Renal cortex interstitium (tissue), 11 donors: Measurements from ENCODE around the gene STX11. TPM values are rescaled to one million over a fixed set of nuclear protein-coding genes. Genes with fewer than 3 reads are reported as not detected.
A peak's percentile ranks its signal among the peaks of the same experiment; 100 is the strongest.

ENCODE experiments used
- DNase-seq, 11 donors: peaks; one replicate each; pipeline ENCODE4 v3.0.0-alpha.2; 2013; ENCODE audit warnings: low read depth in 9 of 11, low spot score in 4 of 11; ENCODE audit errors: extremely low read depth in 1 of 11
- polyA plus RNA-seq, 3 donors: library from polyadenylated mRNA; unstranded; fragments of 120-200 nt; gene quantifications; one replicate each; pipeline ENCODE4 v1.2.1, GENCODE V29; 2013; ENCODE audit not compliant: insufficient read length in 3 of 3

The STX11 gene
- polyA plus RNA-seq, 3 donors = 0.81 to 1.3 (median 0.95) TPM

DNA sequence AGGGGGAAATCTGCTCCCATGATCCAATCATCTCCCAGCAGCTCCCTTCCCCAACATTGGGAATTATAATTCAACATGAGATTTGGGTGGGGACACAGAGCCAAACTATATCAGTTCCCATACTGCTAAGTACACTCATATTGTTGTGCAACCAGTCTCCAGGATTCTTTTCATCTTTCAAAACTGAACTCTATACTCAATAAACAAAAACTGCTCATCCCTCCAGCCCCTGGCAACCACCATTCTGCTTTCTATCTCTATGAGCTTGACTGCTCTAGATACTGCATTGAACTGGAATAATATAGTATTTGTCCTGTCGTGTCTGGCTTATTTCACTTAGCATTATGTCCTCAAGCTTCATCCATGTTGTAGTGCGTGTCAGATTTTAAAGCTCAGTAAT is 42.9 kb downstream of the STX11 start:
- DNase-seq = no peak

DNA sequence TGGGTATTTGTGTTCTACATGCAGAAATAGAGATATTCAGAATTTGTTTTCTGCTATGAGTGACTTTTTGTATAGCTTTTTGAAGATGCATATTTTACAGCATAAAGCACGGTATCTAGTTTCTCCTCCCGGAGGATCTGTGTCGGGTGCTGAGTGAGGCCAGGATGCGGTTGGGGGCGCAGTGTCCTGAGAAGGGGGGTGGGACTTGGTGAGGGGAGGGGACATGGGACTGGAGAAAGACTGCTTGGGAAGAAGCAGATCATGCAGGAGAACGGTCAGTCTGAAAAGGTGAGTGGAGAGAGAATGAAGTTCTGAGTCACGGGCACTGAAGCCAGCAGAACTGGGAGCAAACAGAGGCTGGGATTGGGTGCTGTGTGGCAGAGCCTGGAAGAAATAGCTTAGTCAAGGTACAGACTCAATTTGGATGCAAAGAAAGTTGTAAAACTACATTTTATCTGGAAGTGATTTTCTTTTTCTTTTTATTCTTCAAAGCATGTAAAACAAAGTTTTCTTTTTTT is 44.0 kb downstream of the STX11 start:
- DNase-seq = no peak

- no peak for DNase-seq
Observed at GRCh38 chr6:144195671-144196270, 45.5 kb downstream of the STX11 start.

DNA sequence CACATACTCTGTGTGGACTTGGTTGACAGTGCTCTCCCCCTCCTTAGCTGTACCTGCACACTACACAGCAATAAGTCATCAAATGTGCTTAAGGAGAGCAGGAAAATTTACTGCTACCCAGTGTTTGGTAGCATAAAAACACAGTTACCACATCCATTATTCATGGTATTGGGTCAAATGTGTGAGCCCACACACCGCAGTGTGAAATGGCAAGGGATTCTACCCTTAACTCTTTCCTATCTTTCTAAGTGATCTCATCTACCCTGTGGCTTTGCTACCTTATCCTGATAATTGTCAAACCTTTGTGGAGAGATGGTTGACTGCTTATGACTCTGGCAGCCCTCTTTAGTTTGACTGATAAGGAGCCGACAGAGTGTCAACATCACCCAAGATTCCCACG is 47.6 kb downstream of the STX11 start:
- no peak for DNase-seq

DNA sequence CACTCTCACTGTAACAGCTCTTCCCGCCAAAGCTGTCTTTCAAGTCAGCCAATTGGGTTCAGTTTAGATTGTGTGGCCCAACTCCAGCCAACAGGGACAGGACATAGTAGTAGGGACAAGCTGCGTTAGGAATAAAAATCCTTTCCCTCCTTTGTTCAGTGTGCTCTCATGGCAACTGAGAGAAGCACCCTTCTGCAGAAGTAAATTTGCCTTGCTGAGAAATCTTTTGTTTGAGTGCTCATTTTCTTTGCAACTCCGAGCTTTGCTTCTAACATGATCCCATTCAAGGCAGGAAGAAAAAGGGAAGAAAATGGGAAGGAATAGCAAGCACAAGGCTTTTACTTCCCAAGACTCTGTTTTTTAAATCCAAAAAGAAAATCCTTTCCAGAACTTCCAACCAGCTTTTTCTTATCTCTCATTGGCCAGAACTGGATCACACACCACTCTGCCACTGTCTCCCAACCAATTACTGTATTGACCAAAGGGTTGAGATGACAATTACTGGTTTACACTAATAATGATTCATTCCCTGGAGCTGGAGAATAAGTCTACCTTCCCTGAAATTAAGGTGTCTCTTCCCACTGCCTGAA is 52.7 kb downstream of the STX11 start:
- no peak for DNase-seq

DNA sequence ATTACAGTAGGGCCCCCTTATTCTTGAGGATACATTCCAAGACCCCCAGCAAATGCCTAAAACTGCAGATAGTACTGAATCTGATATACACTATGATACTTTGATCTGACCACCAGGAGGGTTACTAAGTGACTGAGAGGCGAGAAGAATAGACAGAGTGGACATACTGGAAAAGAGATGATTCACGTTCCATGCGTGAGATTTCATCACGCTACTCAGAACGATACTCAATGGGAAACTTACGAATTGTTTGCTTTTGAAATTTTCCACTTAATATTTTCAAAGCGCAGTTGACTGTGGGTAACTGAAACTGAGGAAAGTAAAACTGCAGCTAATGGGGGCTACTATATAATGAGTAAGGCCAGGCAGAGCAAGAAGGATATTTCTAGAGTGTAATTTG is 60.8 kb downstream of the STX11 start:
- DNase-seq = no peak

DNA sequence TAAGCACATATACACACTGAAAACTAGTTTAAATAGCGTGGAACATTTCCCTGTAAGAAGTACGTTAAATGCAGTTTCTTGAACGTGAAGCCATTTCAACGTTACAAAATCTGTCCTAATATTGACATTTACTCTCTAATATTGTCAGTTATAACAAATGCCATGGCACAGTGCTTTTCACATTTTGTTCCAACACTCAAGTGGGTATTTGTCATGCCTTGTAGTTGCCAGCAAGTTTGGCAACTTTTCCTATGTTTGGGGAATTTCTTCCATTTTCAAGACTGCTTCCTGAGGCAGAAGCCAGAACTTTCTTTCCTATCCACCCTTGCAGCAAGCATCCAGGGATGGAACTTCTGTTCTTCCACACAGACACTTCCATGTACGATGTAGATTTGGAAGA is 63.0 kb downstream of the STX11 start:
- no peak for DNase-seq

- no peak for DNase-seq
Observed at GRCh38 chr6:144214029-144214428, 63.7 kb downstream of the STX11 start.

GRCh38 chr6:144214622-144215401 is 64.5 kb downstream of the STX11 start:
- DNase-seq = no peak

DNA sequence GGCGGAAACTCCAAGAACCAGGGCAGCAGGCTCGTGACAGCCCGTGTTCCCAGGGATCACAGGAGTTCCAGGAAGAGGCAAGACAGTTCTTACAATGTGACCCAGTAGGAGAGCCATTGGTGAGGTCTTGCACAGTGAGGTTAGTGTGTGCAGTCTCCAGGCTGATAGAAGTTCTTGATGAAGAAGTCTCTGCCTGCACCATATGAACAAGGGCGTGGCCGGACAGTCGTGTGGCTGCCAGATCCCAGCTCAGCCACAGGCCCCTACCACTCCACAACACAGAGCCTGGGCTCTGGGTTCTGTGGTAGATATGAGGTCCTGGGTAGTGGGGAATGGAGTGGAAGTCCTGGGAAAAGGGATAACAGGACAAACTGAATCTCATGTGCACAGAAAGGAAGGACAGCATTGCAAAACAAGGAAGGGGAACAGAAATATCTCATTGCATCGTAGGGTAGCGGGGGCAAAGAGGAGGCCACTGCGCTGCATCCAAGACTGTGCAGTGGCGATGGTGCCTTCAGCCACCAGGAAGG is 65.2 kb downstream of the STX11 start:
- peak in 1 of 11 donors; percentile 9 for DNase-seq

GRCh38 chr6:144215932-144216667 is 65.8 kb downstream of the STX11 start:
- DNase-seq = peak; percentile 95 to 100 (median 98)

- no peak for DNase-seq
Observed at GRCh38 chr6:144216668-144217218, 66.4 kb downstream of the STX11 start.

DNA sequence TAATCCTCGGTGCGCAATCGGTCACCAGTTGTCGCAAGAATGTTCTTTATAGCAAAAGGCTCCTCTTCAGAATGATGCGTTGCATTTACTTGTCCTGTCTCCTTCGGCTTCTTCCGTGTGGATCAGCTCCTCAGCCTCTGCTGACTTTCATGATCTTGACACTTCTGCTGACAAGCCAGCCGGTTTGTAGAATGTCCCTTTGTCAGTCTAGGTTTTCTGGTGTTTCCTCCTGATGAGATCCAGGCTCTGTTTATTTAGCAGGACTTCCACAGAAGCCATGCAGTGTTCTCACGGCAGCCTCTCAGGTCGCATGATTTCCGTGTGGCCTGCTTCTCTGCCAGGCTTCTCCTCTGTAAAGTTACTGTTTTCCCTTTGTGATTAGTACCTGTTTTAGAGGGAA is 66.9 kb downstream of the STX11 start:
- DNase-seq = no peak

DNA sequence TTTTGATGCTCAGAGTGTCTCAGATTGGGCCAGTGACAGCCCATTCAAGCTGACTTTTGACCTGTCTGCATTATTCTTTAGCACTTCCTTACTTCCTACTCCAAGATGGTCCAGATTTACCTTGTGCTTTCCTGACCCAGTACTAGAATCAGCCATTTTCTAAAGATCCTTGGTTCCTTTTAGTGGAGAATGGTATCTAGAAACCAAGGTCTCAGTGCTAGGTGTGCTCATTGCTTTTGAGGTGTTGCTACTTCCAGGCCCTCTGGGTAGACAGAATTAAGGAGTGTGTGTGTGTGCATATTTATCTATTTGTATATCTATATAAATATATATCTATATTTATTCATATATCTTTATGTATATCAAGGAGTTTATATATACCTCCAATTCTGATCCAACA is 67.5 kb downstream of the STX11 start:
- no peak for DNase-seq

DNA sequence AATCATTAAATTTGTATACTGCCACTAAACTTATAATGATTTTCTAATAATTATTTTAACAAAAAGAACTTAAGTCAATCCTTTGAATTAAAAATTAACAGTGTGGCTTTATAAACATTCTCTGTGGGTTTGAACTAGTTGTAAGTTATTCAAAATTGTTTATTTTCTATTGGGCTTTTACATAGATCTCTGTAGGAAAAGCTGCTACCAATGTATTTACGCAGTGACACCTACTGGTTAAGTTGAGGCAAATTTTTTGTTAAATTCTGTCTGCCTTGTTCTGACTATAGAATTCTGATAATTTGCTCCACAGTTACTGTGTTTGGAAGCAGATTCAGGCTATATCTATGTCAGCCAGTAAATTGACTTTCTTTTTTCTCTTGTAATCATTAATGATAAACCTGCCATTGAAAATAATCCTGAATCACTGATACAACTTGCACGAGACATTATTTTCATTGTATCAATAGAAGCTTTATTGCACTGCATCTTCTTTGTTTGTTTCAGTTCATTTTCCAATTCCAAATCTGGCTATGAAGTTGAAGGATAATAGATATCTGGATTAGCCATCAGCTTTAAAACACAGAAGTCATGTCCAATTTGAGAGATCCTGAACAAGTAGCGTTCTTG is 68.9 kb downstream of the STX11 start:
- DNase-seq = peak in 4 of 11 donors; percentile 7 to 26 (median 19)

- no peak for DNase-seq
Observed at GRCh38 chr6:144220031-144220790, 69.9 kb downstream of the STX11 start.

GRCh38 chr6:144223686-144224085 is 73.4 kb downstream of the STX11 start:
- no peak for DNase-seq

GRCh38 chr6:144231721-144232120 is 81.4 kb downstream of the STX11 start:
- DNase-seq = no peak
